ENCODE measurements around the gene GIMAP8. TPM values are rescaled to one million over a fixed set of nuclear protein-coding genes. Genes with fewer than 3 reads are reported as not detected.

The GIMAP8 gene
- total RNA-seq, 1 experiment from 2014 or later, result 0.07 TPM

- intact Hi-C loops (cut with micrococcal nuclease; ENCODE audit: unreplicated experiment), result no loop called here
- DNase-seq, result no peak
- Histone ChIP-seq H3K36me3 (ENCODE audit: control insufficient read depth, insufficient read depth, low read length) (no peaks in the 10 kb centered on the region), H3K9me3 (no peaks in the 10 kb centered on the region), H3K4me3 (ENCODE audit: low read depth, low read length) (no peak overlapping the region), H3K4me1 (no peaks in the 10 kb centered on the region), H3K27me3 (replicated peaks; ENCODE audit: control insufficient read depth, insufficient read depth, low read length) (peaks cover 2% of the 10 kb centered on the region)
- no peak for TF ChIP-seq CTCF (IDR thresholded peaks at IDR 0.05; ENCODE audit: insufficient read depth in 1 of 2, low read depth in 1 of 2, low read length in 1 of 2, severe bottlenecking in 1 of 2, unreplicated experiment in 1 of 2)
- no TSS peak for BruUV-seq (replicated peaks)
- Mint-ChIP-seq H3K27ac (ENCODE audit: unreplicated experiment) (no peak overlapping the region), H3K27me3 (ENCODE audit: insufficient read depth, unreplicated experiment) (peaks cover 11% of the 10 kb centered on the region), H3K4me3 (ENCODE audit: unreplicated experiment) (no peak overlapping the region), H3K36me3 (ENCODE audit: insufficient read depth, unreplicated experiment) (no peaks in the 10 kb centered on the region), H3K9me3 (ENCODE audit: unreplicated experiment) (no peaks in the 10 kb centered on the region), H3K4me1 (ENCODE audit: low read depth, unreplicated experiment) (no peaks in the 10 kb centered on the region)
- POLR2A ChIA-PET, result no interaction called here
- CTCF ChIA-PET, result no interaction called here
Measured at GRCh38 chr7:150431839-150432658, 18.4 kb upstream of the GIMAP8 start.

- intact Hi-C loops (cut with micrococcal nuclease; ENCODE audit: unreplicated experiment), result no loop called here
- H3K9me3 ChIP-seq, result no peaks in the 10 kb centered on the region
- no peaks in the 10 kb centered on the region for H3K36me3 ChIP-seq (ENCODE audit: control insufficient read depth, insufficient read depth, low read length)
- CTCF ChIA-PET, result no interaction called here
- POLR2A ChIA-PET, result interaction anchor here (0.6 kb wide), 1 partner anchor 12 kb away, joined by 3 read pairs; no protein-coding TSS in a partner anchor
- BruUV-seq (replicated peaks), result no TSS peak
- H3K27me3 ChIP-seq (replicated peaks; ENCODE audit: control insufficient read depth, insufficient read depth, low read length), result peaks cover 2% of the 10 kb centered on the region
- H3K4me3 ChIP-seq (ENCODE audit: low read depth, low read length), result no peak overlapping the region
- no peaks in the 10 kb centered on the region for H3K4me1 ChIP-seq
- no peaks in the 10 kb centered on the region for H3K4me1 Mint-ChIP-seq (ENCODE audit: low read depth, unreplicated experiment)
- no peaks in the 10 kb centered on the region for H3K36me3 Mint-ChIP-seq (ENCODE audit: insufficient read depth, unreplicated experiment)
- no peak overlapping the region for H3K27ac Mint-ChIP-seq (ENCODE audit: unreplicated experiment)
- H3K9me3 Mint-ChIP-seq (ENCODE audit: unreplicated experiment), result no peaks in the 10 kb centered on the region
- peaks cover 12% of the 10 kb centered on the region for H3K27me3 Mint-ChIP-seq (ENCODE audit: insufficient read depth, unreplicated experiment)
- no peak for DNase-seq
- TF ChIP-seq CTCF (IDR thresholded peaks at IDR 0.05; ENCODE audit: insufficient read depth in 1 of 2, low read depth in 1 of 2, low read length in 1 of 2, severe bottlenecking in 1 of 2, unreplicated experiment in 1 of 2), result no peak
- no peak overlapping the region for H3K4me3 Mint-ChIP-seq (ENCODE audit: unreplicated experiment)
Measured at GRCh38 chr7:150432915-150433892, 17.2 kb upstream of the GIMAP8 start.

- H3K27me3 Mint-ChIP-seq (ENCODE audit: insufficient read depth, unreplicated experiment), result peaks cover 15% of the 10 kb centered on the region
- intact Hi-C loops (cut with micrococcal nuclease; ENCODE audit: unreplicated experiment), result no loop called here
- TF ChIP-seq CTCF (IDR thresholded peaks at IDR 0.05; ENCODE audit: insufficient read depth in 1 of 2, low read depth in 1 of 2, low read length in 1 of 2, severe bottlenecking in 1 of 2, unreplicated experiment in 1 of 2), result no peak
- H3K9me3 ChIP-seq, result no peaks in the 10 kb centered on the region
- ChIA-PET CTCF (no interaction called here), POLR2A (no interaction called here)
- no peaks in the 10 kb centered on the region for H3K36me3 Mint-ChIP-seq (ENCODE audit: insufficient read depth, unreplicated experiment)
- H3K4me3 ChIP-seq (ENCODE audit: low read depth, low read length), result no peak overlapping the region
- peaks cover 2% of the 10 kb centered on the region for H3K27me3 ChIP-seq (replicated peaks; ENCODE audit: control insufficient read depth, insufficient read depth, low read length)
- BruUV-seq (replicated peaks), result no TSS peak
- no peak overlapping the region for H3K4me3 Mint-ChIP-seq (ENCODE audit: unreplicated experiment)
- no peaks in the 10 kb centered on the region for H3K9me3 Mint-ChIP-seq (ENCODE audit: unreplicated experiment)
- H3K36me3 ChIP-seq (ENCODE audit: control insufficient read depth, insufficient read depth, low read length), result no peaks in the 10 kb centered on the region
- no peaks in the 10 kb centered on the region for H3K4me1 ChIP-seq
- H3K4me1 Mint-ChIP-seq (ENCODE audit: low read depth, unreplicated experiment), result no peaks in the 10 kb centered on the region
- H3K27ac Mint-ChIP-seq (ENCODE audit: unreplicated experiment), result no peak overlapping the region
- DNase-seq, result no peak
Measured at GRCh38 chr7:150434240-150434639, 16.2 kb upstream of the GIMAP8 start.

Data from Caco-2 (cell line).